GM20000 (cell line): ENCODE measurements around the gene TAOK3.
A peak's percentile ranks its signal among the peaks of the same experiment; 100 is the strongest.

Source experiments
- DNase-seq: peaks from one replicate; pipeline ENCODE4 v3.0.0; 2012; ENCODE audit warnings: low spot score
- TF ChIP-seq, protein P1 (sequence below): IDR thresholded peaks from 2 replicates; pipeline ENCODE4 v1.5.1; 2012; ENCODE audit warnings: mild to moderate bottlenecking, control low read depth; ENCODE audit errors: extremely low read depth, missing control alignments

Gene TAOK3

DNA sequence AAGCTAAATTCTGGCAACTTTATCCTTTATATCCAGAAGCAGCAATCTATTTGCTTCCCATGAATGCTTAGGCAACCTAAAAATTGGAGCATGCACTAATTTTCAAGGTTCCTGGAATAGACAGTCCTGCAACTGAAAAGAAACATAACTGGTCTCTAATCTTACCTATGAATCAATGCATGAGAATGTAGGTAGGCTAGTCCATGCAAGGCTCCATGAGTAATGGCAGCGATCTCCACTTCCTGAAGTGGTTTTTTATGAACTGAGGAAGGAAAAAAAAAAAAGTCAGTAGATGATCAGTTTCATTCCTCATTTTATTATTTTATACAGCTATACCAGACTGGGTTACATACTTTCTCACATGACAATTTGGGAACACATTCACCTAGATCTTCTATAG lies 134.8 kb downstream of the TAOK3 start:
- no peak for DNase-seq
- TF ChIP-seq, protein P1, sequence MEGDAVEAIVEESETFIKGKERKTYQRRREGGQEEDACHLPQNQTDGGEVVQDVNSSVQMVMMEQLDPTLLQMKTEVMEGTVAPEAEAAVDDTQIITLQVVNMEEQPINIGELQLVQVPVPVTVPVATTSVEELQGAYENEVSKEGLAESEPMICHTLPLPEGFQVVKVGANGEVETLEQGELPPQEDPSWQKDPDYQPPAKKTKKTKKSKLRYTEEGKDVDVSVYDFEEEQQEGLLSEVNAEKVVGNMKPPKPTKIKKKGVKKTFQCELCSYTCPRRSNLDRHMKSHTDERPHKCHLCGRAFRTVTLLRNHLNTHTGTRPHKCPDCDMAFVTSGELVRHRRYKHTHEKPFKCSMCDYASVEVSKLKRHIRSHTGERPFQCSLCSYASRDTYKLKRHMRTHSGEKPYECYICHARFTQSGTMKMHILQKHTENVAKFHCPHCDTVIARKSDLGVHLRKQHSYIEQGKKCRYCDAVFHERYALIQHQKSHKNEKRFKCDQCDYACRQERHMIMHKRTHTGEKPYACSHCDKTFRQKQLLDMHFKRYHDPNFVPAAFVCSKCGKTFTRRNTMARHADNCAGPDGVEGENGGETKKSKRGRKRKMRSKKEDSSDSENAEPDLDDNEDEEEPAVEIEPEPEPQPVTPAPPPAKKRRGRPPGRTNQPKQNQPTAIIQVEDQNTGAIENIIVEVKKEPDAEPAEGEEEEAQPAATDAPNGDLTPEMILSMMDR = no peak

DNA sequence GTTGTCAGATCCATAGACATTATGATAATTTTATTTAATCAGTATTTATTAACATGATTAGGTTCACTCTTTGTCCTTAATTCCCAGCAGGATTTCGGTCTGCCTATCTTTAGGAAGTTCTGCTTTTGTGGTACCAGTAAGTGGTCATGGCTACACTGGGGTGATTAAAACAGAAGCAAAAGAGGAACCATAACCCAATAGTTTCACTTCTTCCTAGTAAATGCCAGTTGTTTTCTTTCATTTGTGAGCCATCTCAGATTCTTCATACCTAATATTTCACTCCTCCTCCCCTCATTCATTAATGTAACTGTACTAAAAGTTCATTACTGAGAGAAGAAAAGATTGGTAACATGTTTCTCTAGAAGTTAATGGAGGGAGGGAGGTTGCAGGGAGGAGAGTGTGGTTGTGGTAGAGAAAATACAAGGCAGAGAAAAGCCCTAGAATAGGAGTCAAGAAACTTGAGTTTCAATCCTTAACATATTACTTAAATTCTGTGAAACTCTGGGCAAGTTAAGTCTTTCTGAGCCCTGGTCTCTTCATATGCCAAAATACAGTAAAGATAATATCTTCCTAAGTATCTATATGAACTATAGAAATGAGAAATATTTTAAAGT lies 135.5 kb downstream of the TAOK3 start:
- peak; percentile 64 for DNase-seq
- TF ChIP-seq, protein P1 = no peak

- TF ChIP-seq, protein P1 = no peak
- no peak for DNase-seq
These were observed 152.0 kb downstream of the TAOK3 start for GRCh38 chr12:118220702-118221101.

GRCh38 chr12:118219772-118220171 lies 152.9 kb downstream of the TAOK3 start:
- DNase-seq = no peak
- TF ChIP-seq, protein P1 = no peak

- DNase-seq = no peak
- TF ChIP-seq, protein P1 = no peak
These were observed 153.6 kb downstream of the TAOK3 start for GRCh38 chr12:118219106-118219505.

- TF ChIP-seq, protein P1 = no peak
- no peak for DNase-seq
These were observed 159.3 kb downstream of the TAOK3 start for GRCh38 chr12:118213452-118213851.

GRCh38 chr12:118212606-118213005 lies 160.1 kb downstream of the TAOK3 start:
- TF ChIP-seq, protein P1 = no peak
- no peak for DNase-seq
